Jurkat, Clone E6-1 (cell line): ENCODE results near the gene ZBED1. TPM values are rescaled to one million over a fixed set of nuclear protein-coding genes. Genes with fewer than 3 reads are reported as not detected.
"Not testable (repeated sequence)": the region's sequence is repeated elsewhere in the genome, so short reads cannot be mapped to it uniquely, and the experiment has no call there.

ENCODE experiments used
- DNase-seq: peaks from one replicate; pipeline ENCODE4 v3.0.0-alpha.2; 2011; ENCODE audit warnings: low read depth, low spot score
- H3K4me3 ChIP-seq: 2 replicates; pipeline ENCODE4 v1.5.1; 2011; ENCODE audit warnings: mild to moderate bottlenecking, low read length, control low read depth, moderate library complexity
- polyA plus RNA-seq: library from polyadenylated mRNA; unstranded; fragments of >200 nt; gene quantifications from one replicate; pipeline ENCODE4 v1.2.1, GENCODE V29; 2012; ENCODE audit warnings: missing spikeins; ENCODE audit not compliant: insufficient read length, insufficient read depth

The ZBED1 gene
- 10.1 TPM for polyA plus RNA-seq

GRCh38 chrX:2500803-2501558 lies at the start of gene ZBED1, which contains the start of gene DHRSX:
Gene ZBED1 (minus strand): TSS chrX:2500976. CDS start chrX:2490719, 10,257 bp downstream.
Gene DHRSX (minus strand): TSS chrX:2500976. CDS start chrX:2500925, 51 bp downstream.
- DNase-seq = no peak
- peak within 1 kb of the TSS; percentile 59 for H3K4me3 ChIP-seq

DNA sequence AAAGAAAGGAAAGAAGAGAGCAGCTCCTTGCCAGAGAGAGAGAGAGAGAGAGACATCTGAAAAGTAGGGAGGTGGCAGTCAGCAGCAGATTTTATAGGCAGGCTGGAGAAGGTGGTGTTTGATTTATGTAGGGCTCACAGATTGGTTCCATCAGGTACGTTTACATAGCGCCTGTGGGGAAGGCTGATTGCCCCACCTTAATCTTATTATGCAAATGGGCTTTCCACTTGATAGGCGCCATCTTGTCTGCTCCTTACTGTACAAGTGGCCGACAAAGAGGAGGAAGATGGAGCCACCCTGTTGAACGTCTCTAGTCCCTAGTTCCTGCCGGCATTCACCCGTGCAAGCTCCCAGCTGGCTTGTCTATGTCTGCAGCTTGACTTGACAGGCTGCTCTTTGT lies 49.1 kb upstream of the ZBED1 start:
- no peak for DNase-seq
- H3K4me3 ChIP-seq = no peak overlapping the region

DNA sequence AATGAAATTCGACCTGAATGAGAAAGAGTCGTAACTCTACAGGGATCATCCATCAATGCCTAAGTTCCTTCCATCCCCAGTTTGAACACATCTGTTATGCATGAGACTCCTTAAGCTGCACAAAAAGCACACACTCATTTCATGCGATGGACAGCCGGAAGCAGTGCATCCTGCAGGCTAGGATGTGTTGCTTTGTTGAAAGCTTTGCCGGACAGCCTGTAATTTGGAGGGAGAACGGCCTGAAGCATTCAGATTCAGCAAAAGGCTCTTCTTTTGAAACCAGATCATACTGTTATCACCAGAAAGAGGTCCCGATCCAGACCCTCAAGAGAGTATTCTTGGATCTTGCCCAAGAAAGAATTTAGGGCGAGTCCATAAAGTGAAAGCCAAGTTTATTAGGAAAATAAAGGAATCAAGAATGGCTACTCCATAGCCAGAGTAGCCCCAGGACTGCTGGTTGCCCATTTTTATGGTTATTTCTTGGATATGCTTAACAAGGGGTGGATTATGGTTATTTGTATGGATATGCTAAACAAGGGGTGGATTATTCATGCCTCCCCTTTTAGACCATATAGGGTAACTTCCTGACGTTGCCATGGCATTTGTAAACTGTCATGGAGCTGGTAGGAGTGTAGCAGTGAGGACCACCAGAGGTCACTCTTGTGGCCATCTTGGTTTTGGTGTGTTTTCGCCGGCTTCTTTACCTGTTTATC lies 48.1 kb upstream of the ZBED1 start:
- H3K4me3 ChIP-seq = no peak overlapping the region
- no peak for DNase-seq

DNA sequence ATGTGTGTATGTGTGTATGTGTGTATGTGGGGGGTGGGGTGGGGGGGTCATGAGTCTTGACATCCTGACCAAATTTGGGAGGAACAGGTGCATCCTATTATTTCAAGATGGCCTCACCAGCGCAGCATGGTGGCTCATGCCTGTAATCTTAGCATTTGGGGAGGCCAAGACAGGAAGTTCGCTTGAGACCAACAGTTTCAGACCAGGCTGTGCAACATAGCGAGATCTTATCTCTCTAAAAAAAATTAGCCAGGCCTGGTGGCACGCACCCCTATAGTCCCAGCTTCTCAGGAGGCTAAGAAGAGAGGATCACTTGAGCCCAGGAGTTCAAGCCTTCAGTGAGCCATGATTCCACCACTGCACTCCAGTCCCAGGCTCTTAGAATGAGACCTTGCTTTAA lies 47.0 kb upstream of the ZBED1 start:
- H3K4me3 ChIP-seq = no peak overlapping the region
- no peak for DNase-seq

- no peak for DNase-seq
- H3K4me3 ChIP-seq = no peak overlapping the region
These were observed 45.7 kb upstream of the ZBED1 start for GRCh38 chrX:2546496-2546895.

DNA sequence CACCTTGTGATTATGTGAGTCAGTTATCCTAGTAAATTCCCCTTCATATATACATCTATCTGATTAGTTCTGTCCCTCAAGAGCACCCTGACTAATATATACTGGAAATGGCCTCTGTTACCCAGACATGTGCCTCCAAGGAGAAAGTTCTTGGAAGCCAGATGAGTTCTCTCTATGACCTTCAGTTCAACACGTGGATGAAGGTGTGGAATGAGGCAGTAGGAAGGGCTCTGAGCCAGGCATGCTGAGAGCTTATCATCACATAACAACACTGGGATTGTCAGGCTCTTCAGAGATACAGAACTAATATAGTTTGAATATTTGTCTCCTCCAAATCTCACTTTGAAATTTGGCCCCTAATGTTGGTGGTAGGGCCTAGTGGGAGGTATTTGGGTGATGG lies 44.4 kb upstream of the ZBED1 start:
- no peak overlapping the region for H3K4me3 ChIP-seq
- DNase-seq = no peak

- DNase-seq = no peak
- no peak overlapping the region for H3K4me3 ChIP-seq
These were observed 42.2 kb upstream of the ZBED1 start for GRCh38 chrX:2542826-2543521.

DNA sequence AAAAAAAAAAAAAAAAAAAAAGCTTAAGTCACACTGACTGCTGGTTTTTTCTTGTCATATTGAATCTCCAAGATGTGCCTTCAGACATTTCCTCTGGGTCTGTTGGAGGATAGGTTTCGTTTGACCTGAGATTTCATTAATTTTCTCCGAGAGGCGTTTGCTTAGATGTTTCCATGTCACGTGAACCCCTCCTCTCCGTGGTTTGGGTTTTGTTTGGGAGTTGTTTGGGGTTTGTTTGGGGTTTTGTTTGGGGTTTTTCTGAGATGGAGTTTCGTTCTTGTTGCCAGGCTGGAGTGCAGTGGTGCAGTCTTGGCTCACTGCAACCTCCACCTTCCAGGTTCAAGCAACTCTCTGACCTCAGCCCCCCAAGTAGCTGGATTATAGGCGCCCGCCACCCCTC lies 40.8 kb upstream of the ZBED1 start:
- DNase-seq = no peak
- H3K4me3 ChIP-seq = no peak overlapping the region

- H3K4me3 ChIP-seq = no peak overlapping the region
- DNase-seq = no peak
These were observed 39.7 kb upstream of the ZBED1 start for GRCh38 chrX:2540426-2540947.

- H3K4me3 ChIP-seq = no peak overlapping the region
- DNase-seq = no peak
These were observed 38.8 kb upstream of the ZBED1 start for GRCh38 chrX:2539586-2539985.

DNA sequence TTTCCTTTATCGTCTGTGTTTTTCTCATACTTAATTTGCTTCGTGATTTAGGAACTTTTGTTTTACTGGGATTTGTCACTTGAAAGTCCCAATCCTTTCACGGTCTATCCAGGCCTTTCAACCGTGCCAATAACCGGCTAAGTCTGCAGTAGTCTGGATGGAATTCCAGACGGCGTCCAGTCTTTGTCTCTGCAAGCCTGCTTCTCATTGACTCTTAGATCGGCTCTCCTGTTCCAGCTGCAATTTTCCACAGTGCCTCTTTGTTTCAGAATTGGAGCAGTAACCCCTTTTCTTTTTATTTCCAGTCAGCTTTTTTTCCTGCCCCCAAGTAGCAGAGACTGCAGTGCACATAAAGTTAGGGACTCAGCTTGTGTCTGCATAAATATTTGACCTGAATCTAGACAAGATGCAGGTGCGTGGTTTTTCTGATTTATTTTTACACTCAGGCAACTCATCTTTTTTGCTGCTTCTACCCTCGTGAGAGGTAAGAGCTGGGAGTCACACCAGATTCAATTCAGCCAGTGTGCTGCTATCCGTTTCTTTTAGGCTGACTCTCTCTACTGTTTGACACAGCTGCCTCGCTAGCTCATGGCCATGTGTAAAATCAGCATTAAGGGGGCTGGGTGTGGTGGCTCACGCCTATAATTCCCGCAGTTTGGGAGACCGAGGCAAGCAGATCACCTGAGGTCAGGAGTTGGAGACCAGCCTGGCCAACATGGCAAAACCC lies 37.4 kb upstream of the ZBED1 start:
- DNase-seq = no peak

DNA sequence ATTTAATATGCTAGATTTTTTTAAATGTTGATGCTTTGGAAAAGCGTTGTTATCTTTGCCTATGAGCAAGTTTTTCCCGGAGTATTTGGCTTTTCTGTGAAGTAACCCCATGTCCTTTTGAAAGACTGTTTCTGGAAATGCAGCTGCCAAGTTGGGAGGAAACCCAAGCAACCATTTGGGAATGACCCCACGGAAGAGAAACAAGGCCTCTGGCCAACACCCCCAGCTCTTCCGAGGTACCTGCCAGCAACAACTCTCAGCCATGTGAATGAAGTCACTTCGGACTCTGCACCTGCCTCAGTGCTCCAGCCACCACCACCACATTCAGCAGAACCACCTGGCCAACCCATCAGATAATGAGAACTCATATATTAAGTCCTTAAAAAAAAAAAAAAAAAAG lies 36.2 kb upstream of the ZBED1 start:
- no peak overlapping the region for H3K4me3 ChIP-seq
- DNase-seq = no peak

More for the DNA sequence above, 37.4 kb upstream of the ZBED1 start:
- H3K4me3 ChIP-seq = no peak overlapping the region

DNA sequence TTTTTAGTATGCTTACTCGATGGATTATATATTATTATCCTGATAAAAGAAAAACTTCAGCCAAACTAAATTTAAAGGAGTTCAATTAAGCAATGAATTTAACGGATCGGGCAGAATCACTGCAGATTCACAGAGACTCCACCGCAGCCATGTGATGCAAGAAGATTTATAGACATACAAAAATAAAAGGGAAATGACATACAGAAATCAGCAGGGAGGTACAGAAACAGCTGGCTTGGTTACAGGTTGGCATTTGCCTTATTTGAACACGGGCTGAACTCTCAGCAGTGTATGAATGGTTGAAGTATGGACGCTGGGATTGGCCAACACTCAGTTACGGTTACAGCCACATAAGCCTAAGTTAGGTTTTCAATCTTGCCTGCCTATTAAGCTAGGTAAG lies 35.4 kb upstream of the ZBED1 start:
- no peak for DNase-seq
- no peak overlapping the region for H3K4me3 ChIP-seq

DNA sequence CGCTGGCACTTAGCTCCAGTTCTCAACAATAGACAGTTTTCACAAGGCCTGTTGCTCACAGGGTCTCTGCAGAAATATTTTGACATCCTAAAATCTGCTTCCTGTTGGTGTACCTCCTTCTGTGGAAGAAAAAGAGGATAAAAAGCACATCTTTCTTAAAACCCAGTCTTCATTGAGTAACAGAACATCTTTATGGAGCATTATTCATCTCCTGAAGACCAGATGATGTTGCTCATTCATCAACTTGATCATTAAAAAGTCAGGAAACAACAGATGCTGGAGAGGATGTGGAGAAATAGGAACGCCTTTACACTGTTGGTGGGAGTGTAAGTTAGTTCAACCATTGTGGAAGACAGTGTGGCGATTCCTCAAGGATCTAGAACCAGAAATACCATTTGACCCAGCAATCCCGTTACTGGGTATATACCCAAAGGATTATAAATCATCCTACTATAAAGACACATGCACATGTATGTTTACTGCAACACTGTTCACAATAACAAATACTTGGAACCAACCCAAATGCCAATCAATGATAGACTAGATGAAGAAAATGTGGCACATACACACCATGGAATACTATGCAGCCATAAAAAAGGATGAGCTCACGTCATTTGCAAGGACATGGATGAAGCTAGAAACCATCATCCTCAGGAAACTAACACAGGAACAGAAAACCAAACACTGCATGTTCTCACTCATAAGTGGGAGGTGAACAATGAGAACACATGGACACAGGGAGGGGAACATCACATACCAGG lies 33.7 kb upstream of the ZBED1 start:
- not testable (repeated sequence) for DNase-seq, H3K4me3 ChIP-seq

DNA sequence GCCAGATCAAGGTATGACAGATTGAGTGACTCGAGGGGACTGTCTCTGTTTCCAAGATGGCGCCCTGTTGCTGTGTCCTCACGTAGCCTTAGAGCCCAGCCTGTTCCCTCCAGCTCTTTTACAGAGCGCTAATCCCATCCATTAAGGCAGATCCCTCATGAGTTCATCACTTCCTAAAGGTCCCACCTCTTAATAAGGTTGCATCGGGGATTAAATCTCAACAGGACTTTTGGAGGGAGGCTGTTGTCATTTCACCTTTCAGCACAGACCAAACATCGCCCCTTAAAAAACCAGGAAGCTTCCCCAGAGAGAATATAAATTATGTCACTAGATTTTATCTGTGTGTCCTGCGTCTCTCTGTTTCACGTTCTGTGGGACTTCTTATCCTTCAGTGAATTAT lies 32.6 kb upstream of the ZBED1 start:
- no peak for DNase-seq
- H3K4me3 ChIP-seq = no peak overlapping the region

GRCh38 chrX:2526390-2526789 lies 25.6 kb upstream of the ZBED1 start:
- DNase-seq = no peak
- H3K4me3 ChIP-seq = no peak overlapping the region

GRCh38 chrX:2523911-2524310 lies 23.1 kb upstream of the ZBED1 start:
- DNase-seq = no peak
- no peak overlapping the region for H3K4me3 ChIP-seq

GRCh38 chrX:2521927-2522386 lies 21.2 kb upstream of the ZBED1 start:
- DNase-seq = no peak
- H3K4me3 ChIP-seq = no peak overlapping the region
